Activated effector memory CD4-positive, alpha-beta T cell treated with anti-CD3 and anti-CD28 coated beads, Interleukin-2, amount 50 U/mL, for 16 hours (primary cell): ENCODE measurements around the gene CYP2W1.
A peak's percentile ranks its signal among the peaks of the same experiment; 100 is the strongest.

Source experiments
- DNase-seq: peaks from one replicate; pipeline ENCODE4 v3.0.0-alpha.2; 2020

The CYP2W1 gene

DNA sequence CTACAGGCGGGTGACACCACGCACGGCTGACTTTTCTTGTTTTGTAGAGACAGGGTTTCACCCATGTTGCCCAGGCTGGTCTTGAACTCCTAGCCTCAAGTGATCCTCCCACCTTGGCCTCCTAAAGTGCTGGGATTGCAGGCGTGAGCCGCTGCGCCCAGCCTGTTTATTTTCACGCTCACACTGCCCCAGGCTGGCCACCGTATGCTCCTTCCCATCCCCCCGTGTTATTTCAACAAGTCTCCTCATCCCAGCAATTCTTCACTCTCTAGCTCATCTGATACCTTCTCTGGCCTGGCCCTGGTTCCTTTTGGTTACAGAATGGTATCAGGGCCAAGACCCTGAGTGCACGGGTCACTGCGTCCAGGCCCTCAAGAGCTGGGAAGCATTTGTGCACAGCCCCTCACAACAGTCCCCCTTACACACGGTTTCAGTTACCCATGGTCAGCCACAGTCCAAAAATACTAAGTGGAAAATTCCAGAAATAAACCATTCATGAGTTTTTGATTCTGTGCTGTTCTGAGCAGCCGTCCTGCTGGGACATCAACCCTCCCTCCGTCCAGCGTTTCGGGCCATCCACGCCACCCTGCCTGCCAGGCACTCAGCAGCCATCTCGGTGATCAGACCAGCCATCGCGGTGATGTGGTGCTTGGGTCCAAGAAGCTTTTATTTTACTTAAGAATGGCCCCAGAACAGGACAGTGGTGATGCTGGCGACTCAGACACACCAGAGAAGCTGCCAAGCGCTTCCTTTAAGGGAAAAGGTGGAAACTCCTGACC, 16.5 kb upstream of the CYP2W1 start:
- no peak for DNase-seq

DNA sequence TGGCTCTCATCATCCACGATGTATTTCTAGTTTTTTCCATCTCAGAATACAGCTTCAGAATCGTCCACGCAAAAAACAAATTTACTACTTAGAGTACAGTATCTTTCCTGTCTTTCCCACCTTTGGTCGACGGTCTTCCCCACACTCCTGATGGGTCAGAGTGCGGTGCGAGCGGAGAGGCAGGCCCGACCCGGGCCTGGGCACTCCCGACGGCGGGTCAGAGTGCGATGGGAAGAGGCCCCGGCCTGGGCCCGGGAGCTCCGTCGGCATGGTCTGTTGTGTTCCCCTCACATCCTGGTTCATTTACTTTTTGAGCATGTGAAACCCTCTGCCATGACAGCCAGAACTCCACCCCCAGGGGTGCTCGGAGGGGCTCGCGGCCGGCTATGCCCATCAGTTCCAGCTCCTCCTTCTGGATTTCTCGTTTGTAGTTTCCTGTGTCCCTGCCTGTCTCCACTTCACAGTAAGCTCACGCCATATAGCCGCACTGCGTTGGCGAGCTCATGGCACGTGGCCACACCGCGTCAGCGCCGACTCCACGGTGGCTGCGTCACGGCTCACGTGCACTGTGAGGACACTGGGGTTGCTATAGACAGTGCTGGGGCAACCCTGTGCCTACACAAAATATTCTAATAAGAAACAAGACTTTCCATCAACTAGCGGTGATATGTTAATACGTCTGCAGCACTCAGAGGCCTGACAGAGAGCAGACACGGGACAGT, 15.5 kb upstream of the CYP2W1 start:
- DNase-seq = no peak

DNA sequence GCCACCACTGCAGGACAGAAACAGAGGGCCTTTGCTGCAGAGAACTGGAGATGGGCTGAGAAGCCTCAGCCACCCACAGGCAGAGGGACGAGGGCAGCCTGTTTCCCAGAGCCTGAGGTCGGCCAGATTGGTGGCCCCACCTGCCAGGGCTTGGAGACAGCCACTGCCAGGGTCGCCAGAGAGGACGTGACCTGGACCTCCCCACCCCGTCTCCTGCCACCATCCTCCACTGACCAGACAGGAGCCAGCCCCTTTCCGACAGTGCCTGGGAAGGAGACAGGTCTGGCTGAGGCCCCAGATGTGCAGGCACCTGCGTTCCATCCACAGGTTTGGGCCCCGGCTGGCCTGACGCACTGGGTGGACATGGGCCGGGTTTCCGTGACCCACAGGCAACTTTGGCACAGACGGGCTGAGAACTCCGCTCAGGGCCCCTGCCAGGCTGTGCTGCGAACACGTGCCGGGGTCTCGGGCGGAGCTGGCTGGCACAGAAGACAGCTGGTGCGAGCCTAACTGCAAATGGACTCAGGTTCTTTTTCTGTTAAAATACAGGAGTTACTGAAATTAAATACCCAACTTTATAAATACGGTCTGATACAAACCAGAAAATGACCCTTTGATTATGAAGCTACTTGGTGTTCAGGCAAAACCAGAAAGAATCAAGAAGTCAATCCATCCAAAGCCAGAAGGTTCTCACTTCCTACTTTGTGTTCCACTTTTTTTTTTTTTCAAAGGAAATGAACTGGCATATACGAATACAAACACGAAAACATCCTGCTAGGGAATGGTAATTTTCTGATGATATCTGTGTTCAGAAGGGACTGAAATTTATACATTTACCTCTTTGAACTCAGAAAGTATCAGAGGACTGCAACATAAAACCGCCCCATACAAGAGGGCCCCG, 14.5 kb upstream of the CYP2W1 start:
- DNase-seq = no peak

DNA sequence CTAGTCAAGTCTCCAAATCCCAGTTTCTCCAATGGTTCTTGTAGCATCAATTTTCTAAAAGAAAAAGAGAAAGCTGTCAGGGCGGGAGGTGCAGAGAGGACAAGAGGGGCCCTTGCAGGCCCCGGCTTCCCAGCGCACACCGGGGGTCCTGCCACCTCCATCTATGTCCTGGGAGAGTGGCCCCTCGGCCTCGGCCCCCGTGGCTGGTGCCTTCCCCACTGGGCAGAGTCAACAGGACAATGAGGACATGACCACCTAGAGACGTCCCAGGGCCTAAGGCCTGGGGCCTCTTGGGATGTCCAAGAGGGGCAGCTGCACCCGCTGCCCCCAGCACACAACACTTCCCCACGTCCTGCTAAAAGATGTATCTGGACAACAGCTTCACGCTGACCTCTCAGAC, 13.6 kb upstream of the CYP2W1 start:
- no peak for DNase-seq

DNA sequence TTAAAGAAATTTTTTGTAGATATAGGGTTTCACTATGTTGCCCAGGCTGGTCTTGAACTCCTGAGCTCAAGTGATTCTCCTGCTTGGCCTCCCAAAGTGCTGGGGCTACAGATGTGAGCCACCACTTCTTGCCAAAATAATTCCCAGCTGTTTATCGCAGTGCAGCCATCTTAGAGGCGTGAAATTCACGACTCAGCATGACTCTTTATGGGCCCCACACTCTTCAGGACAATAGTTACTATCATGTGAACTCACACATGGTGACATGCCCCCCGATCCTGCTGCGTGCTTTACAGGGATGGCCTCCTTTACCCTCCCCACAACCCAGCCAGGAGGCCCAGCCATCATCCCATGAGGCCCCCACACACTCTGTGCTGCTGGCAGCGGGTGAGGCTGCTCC, 12.2 kb upstream of the CYP2W1 start:
- DNase-seq = no peak

DNA sequence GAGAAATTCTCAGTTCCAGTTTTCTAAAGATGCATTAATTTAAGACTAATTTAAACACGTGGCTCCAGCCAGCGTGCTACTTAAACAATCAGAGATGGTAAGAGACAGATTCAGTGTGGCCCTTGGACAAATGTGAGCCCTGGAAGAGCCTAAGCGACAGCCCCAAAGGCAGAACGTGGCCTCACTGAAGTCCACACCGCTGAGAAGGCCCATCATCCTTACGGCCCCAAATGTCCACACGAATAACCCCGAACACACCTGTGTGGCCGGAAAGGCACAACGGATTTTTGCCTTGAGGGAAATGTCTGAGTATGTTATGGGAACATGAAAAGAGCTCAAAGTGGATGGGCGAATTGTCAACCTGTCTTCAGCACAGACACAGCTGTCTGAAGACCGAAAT, 10.9 kb upstream of the CYP2W1 start:
- DNase-seq = no peak

DNA sequence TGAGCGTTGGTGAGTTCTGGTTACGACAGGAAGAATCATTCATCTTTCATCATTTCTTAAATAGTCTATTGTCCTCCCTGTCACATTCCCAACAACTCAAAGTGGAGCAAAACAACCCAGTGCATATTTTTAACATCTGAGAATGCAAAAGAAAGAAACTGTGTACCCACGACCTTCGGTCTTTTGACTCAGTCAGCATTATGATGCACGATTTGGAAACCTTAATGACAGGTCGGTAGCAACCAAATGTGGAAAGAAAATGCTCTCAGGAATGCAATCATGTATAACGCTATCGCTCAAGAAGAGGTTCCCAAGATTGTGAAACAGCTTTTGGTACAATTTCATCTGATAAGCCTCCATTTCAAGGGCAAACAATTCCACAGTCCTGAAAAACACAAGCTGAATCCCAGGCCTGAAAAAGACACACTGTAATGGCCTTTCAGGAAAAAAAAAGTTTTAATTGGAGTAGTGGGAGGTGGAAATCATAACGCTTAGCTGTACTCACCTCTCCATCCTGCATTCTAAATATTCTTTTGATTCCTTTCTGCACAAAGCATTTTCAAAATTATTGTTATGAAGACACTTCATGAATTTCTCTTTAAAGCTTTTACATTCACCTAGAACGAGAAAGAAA, 10.2 kb upstream of the CYP2W1 start:
- no peak for DNase-seq

DNA sequence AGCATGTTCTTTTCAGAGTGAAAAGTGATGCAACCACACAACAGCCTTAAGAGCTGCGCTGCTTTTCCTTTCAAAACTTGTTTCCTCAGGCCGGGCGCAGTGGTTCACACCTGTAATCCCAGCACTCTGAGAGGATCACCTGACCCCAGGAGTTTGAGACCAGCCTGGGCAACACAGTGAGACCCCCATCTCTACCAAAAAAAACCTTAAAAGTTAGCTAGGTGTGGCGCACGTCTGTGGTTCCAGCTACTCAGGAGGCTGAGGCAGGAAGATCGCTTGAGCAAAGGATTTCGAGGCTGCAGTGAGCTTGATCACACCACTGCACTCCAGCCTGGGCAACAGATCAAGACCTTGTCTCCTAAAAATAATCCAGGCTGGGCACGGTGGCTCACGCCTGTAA, 9.7 kb upstream of the CYP2W1 start:
- DNase-seq = no peak

DNA sequence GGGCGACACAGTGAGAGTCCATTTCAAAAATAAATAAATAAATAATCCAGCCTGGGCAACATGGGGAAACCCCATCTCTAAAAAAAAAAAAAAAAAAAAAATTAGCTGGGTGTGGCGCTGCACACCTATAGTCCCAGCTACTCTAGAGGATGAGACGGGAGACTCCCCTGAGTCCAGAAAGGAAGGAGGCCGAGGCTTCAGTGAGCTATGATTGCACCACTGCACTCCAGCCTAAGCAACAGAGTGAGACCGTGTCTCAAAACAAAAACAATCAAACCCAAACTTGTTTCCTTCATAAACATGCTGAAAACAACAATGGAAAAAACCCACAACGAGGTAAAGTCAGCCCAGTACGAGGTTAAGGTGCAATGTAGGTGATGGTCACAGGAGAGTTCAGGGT, 8.8 kb upstream of the CYP2W1 start:
- no peak for DNase-seq

DNA sequence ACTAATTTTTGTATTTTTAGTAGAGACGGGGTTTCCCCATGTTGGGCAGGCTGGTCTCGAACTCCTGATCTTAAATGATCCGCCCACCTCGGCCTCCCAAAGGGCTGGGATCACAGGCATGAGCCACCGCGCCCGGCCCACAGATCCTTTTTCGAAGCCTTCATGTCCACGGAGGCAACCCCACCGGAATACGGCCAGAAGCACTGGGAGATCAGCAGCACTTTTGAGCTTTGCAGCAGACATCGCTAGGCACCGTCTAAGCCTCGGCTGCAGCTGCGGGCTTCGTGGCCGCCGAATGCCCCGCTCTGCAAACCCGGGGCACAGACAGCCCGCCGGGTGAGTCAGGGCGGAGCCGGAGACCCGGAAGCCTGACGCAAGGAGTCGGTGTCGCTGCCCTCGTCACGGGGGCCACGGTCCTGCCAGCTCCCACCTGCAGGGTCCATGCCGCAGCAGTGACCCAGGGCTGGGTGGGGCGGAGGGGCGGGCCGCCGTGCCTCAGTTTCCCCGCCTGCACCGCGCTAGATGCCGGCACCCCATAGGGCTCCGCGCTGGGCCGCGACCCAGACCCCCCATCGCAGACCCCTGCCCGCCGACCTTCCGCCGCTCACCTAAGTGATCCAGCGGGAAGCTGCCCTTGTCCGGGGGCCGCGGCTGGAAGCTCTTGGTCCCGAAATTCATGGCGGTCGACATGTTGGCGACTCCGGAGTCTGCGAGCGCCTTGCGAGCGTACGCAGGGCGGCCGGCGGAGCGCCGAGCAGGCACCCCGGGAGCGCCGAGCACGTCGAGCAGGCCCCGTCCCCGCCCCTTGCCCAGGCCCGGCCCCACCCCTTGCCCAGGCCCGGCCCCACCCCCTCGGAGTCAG, 7.9 kb upstream of the CYP2W1 start, which contains the start of gene COX19:
Gene COX19 (minus strand): TSS at position 730 of the 862 bp plus-strand sequence. CDS start 40 bp downstream, at position 690.
- DNase-seq = peak; percentile 97

DNA sequence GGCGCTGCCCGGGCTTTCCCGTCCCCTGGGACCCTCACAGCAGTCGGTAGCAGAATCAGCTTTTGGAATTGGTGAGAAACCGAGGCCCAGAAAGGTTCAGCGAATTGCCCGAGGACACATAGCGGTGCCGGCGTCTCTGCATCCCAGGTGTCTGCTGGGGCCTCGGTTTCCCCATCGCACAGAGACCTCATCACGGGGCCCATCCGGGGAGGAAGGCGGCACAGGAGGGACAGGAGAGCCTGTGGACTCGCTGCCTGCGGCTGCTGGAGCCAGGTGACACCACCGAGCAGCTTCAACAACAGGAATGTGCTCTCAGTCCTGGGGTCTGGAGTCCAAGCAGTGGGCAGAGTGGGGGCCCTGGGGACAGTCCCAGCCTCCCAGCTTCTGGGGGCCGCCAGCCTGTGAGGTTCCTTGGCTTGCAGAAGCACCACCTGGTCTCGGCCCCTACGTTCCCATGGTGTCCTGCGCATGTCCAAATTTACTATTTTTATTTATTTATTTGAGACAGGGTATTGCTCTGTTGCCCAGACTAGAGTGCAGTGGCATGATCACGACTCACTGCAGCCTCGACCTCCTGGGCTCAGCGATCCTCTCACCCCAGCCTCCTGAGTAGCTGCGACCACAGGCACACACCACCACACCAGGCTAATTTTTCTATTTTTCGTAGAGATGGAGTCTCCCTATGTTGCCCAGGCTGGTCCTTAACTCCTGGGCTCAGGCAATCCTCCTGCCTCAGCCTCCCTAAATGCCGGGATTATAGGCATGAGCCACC, 7.1 kb upstream of the CYP2W1 start:
- DNase-seq = no peak

DNA sequence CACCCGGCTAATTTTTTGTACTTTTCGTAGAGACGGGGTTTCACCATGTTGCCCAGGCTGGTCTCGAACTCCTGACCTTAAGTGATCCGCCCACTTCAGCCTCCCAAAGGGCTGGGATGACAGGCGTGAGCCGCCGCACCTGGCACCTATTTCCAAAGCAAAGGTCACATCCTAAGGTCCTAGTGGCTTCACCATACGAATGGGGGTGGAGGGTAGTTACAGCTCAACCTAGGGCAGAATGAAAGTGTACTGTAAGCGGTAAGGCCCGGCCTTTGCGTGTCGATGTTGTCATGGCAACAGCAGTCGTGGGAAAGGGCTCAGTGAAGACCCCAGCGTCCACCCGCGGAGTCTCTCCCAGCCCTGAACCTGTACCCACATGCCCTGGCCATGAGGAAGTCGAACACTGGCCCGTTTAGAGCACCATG, 6.1 kb upstream of the CYP2W1 start:
- no peak for DNase-seq

DNA sequence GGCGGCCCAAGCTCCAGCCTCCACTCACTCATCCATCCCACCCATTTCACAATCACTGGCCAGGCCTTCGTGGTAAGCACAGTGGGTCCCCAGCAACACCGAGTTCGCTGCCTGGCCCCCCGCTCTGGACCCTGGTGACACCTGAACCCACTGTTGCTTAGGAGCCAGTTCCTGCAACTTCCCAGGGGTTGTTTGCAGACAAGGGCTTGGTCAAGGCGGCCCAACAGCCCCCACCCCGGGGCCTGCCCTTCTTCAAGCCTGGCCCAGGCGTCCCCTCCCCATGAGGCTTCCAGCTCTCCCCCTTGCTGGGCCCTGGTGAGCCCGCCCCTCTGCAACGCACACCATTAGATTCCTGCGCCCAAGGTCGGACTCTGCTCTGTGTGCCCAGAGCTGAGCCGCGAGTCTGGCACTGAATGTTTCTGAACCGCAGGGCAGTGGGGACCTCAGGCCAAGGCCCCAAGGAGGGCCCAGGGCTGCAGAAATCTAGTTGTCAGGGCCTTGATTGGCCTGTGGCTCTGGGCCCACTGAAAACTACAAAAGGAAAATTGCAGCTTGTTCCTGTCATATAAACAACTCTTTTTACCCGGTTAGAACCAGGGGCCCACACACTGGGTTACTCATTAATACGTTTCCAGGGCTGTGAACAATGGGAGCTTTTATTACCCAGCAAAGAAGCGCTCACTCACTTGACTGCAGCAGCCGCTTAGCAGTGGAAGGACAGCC, 5.5 kb upstream of the CYP2W1 start:
- no peak for DNase-seq

DNA sequence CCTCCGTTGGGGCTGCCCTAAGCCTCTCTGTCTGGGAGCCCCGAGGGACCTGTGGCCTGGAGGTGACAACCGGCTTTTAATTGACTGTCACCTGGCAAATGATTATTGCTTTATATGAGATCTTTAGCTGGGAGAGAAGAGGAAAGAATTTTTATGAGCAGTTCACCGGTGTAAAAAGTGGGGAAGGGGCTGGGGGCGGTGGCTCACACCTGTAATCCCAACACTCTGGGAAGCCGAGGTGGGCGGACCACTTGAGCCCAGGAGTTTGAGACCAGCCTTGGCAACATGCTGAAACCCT, 5.0 kb upstream of the CYP2W1 start:
- no peak for DNase-seq

DNA sequence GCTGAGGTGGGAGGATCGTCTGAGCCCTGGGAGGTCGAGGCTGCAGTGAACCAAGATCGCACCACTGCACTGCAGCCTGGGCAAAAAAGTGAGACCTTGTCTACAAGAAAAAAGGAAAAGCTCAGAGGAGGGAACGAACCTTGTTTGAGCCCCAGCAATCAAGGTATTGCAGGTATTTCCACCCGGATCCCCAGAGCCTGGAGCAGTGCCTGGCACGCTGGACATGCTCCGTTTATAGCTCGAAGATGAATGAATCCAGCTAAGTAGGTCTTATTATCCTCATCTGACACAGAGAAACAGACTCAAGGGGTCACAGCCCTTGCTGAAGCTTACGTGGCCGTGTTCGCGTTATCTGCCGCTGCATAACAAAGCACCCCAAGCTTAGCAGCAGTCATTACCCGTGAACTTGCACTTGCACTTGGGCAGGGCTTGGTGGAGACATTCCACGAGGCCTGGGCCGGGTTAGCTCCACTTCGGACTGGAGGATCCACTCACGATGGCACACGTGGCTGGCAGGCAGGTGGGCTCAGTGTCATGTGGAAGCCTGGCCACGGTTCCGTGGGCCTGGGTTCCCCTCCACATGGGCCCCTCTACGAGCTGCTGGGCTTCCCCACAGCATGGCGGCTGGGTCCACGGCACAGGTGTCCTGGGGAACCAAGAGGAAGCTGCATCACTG, 4.4 kb upstream of the CYP2W1 start:
- DNase-seq = no peak

DNA sequence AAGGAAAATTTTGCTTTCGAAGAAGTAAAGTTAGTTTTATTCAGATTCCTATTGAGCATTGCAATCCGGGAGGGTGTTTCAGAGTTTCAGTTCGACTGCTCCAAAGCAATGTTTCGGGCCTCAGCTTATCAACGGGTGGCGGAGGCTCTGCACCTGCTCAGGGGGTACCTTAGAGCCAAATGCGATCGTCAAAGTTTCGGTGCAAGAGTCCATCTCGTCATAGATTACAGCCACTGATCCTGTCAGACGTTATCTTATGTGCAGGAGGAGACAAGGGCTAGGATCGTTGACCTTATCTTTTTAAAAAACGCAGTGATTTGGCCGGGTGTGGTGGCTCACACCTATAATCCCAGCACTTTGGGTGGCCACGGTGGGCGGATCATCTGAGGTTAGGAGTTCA, 3.8 kb upstream of the CYP2W1 start:
- DNase-seq = no peak

DNA sequence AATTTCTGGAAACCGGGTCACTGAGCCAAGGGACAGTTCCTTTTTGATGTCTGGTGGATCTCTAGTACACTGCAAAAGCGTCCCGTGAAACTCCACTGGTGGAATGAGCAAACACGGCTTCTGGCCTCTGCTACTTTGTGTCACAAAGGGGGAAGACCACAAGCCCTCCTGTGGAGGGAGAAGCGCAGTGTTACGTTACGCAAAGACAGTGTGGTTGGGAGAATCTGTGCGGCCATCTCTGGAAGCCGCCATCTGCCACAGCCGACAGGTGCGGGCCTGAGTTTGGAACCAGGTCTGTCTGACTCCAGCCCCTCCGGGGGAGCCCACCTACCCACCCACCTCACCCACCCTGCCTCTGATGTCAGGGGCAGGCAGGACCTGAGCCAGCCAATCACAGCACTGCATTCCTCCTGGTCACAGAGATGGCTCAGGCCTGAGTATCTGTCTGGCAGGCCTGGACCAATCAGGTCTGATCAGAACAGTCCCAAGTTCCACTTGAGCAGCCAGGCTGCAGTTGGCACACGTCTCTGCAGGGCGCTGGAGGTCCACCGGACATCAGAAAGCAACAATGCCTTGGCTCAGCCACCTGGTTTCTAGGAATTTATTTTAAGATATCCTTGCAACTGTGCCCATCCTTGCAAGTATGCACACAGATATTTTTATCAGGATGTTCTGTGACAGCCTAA, 3.0 kb upstream of the CYP2W1 start:
- DNase-seq = no peak

DNA sequence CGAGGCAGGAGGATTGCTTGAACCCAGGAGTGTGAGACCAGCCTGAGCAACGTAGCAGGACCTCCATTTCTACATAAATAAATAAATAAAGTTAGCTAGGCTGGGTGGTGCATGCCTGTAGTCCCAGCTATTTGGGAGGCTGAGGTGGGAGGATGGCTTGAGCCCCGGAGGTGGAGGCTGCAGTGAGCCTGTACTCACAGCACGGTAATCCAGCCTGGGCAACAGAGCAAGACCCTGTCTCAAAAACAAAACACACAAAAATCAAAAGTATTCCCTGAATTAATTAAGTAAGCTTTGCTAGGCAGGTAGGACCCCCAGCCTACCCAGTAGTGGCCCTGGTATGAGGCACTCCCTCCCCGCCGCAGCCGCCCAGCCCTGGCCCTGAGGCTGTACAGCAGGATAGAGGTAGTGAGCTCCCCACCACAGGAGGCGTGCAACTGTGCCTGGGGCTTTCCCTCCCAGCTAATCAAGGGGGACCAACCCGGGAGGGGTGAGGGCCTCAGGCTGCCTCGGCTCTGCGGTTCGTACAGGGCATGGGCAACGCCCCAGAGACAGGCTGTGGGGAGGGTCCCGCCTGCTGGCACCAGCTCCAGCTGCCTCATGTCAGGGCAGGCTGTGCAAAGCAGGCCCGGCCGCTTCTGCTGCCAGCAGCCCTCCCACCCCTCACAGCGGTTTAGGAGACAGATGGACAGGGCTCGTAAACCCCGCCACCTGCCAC, 1.0 kb upstream of the CYP2W1 start:
- no peak for DNase-seq

DNA sequence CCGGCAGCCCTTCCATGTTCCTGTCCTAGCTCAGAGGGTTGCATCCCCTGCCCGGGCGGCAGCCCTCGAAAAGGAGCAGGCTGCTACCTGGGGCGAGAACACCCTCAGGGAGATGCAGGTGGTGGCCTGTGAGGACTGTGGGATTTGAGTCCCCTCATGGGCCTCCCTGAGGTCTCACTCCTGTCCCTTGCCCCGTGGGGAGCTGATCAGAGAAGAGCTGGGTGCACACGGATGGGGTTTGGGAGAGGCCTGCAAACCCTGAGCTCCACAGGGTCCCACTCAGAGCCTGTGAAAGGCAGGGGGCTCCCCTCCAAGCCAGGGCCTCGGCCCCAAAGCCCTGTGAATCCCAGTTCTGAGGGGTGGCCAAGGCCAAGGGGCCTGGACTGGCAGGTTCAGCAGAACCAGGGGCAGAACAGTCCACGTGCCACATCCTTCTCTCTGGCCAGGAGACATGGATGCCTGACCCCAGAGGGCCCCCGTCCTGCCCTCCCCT, 424 bp upstream of the CYP2W1 start:
- DNase-seq = no peak
